ENCODE results near the gene SEMA3A.
"Not testable (repeated sequence)": the region's sequence is repeated elsewhere in the genome, so short reads cannot be mapped to it uniquely, and the experiment has no call there.

The SEMA3A gene

GRCh38 chr7:84076219-84076618, 118.4 kb downstream of the SEMA3A start:
- H3K4me3 ChIP-seq (ENCODE audit: low read depth, low read length), result no peak overlapping the region
- no peak for TF ChIP-seq CTCF (IDR thresholded peaks at IDR 0.05; ENCODE audit: low read depth, low read length)

- no peak overlapping the region for H3K4me3 ChIP-seq (ENCODE audit: low read depth, low read length)
- no peak for TF ChIP-seq CTCF (IDR thresholded peaks at IDR 0.05; ENCODE audit: low read depth, low read length)
Observed at GRCh38 chr7:84073186-84073875, 121.3 kb downstream of the SEMA3A start.

- no peak for TF ChIP-seq CTCF (IDR thresholded peaks at IDR 0.05; ENCODE audit: low read depth, low read length)
Observed at GRCh38 chr7:84070770-84071169, 123.8 kb downstream of the SEMA3A start.

GRCh38 chr7:84069999-84070500, 124.5 kb downstream of the SEMA3A start:
- no peak for TF ChIP-seq CTCF (IDR thresholded peaks at IDR 0.05; ENCODE audit: low read depth, low read length)
- no peak overlapping the region for H3K4me3 ChIP-seq (ENCODE audit: low read depth, low read length)

More at GRCh38 chr7:84070770-84071169, 123.8 kb downstream of the SEMA3A start:
- no peak overlapping the region for H3K4me3 ChIP-seq (ENCODE audit: low read depth, low read length)

- H3K4me3 ChIP-seq (ENCODE audit: low read depth, low read length), result no peak overlapping the region
- no peak for TF ChIP-seq CTCF (IDR thresholded peaks at IDR 0.05; ENCODE audit: low read depth, low read length)
Observed at GRCh38 chr7:84069033-84069432, 125.6 kb downstream of the SEMA3A start.

- H3K4me3 ChIP-seq (ENCODE audit: low read depth, low read length), result not testable (repeated sequence)
Observed at GRCh38 chr7:84062489-84062901, 132.1 kb downstream of the SEMA3A start.

- H3K4me3 ChIP-seq (ENCODE audit: low read depth, low read length), result no peak overlapping the region
- TF ChIP-seq CTCF (IDR thresholded peaks at IDR 0.05; ENCODE audit: low read depth, low read length), result no peak
Observed at GRCh38 chr7:84060760-84061261, 133.8 kb downstream of the SEMA3A start.
